ENCODE data around the gene MPV17. TPM values are rescaled to one million over a fixed set of nuclear protein-coding genes. Genes with fewer than 3 reads are reported as not detected.

MPV17 gene
- total and polyA plus RNA-seq, 2 of the 13 experiments (the other 11 are each of a cell fraction or from before 2014, with no cell fraction given), result 48.9 to 129 TPM

DNA sequence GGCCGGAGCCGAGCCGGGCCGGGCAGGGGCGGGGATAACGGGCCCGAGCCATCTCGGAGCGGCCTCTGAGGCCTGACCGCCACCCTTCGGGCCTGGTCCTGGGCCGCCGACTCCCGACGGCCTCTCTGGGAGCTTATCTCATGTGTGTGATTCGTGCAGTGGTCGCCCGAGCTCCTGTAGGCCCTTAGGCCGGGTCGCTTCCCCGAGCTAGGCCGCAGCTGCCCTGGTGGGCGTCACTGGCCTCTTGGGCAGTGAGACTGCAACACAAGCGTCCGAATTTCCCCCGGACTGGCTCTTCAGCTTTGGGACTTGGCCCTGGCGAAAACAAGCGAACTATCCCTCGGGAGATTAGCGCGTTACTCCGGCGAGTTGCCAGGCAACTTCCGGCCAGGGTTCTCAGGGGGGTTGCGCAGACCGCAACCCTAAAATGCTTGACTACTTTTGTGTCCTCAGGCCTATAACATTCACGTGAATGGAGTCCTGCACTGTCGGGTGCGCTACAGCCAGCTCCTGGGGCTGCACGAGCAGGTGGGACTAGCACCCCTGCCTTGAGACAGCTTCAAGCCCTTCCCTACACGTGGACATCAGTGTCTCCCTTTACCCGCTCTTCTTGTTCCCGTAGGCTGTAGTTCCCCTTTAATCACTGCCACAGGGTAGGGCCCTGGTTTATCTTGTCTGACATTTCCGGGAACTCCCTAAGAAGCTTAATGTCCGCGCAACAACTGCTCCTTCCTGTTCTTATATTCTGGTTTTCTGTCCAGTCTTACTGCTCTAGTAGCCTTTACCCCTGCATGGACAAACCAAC, 48.1 kb upstream of the MPV17 start (continued):
- no peak for TF ChIP-seq HNRNPK (IDR thresholded peaks at IDR 0.05; ENCODE audit: low read depth, low read length, poor library complexity, severe bottlenecking)
- TF ChIP-seq ZNF343 (CRISPR knock-in tag; IDR thresholded peaks at IDR 0.05), result no peak; the same call in 1 of the 2 replicates
- TF ChIP-seq ZNF12 (CRISPR knock-in tag; IDR thresholded peaks at IDR 0.05), result no peak
- no peak; the same call in 1 of the 2 replicates for TF ChIP-seq ZNF337 (CRISPR knock-in tag; IDR thresholded peaks at IDR 0.05; ENCODE audit: borderline replicate concordance, low read depth)
- TF ChIP-seq ZNF331 (CRISPR knock-in tag; IDR thresholded peaks at IDR 0.05), result no peak
- no peak for TF ChIP-seq CSRNP2 (CRISPR knock-in tag; conservative IDR thresholded peaks at IDR 0.05; ENCODE audit: low read depth)
- TF ChIP-seq, protein P1, sequence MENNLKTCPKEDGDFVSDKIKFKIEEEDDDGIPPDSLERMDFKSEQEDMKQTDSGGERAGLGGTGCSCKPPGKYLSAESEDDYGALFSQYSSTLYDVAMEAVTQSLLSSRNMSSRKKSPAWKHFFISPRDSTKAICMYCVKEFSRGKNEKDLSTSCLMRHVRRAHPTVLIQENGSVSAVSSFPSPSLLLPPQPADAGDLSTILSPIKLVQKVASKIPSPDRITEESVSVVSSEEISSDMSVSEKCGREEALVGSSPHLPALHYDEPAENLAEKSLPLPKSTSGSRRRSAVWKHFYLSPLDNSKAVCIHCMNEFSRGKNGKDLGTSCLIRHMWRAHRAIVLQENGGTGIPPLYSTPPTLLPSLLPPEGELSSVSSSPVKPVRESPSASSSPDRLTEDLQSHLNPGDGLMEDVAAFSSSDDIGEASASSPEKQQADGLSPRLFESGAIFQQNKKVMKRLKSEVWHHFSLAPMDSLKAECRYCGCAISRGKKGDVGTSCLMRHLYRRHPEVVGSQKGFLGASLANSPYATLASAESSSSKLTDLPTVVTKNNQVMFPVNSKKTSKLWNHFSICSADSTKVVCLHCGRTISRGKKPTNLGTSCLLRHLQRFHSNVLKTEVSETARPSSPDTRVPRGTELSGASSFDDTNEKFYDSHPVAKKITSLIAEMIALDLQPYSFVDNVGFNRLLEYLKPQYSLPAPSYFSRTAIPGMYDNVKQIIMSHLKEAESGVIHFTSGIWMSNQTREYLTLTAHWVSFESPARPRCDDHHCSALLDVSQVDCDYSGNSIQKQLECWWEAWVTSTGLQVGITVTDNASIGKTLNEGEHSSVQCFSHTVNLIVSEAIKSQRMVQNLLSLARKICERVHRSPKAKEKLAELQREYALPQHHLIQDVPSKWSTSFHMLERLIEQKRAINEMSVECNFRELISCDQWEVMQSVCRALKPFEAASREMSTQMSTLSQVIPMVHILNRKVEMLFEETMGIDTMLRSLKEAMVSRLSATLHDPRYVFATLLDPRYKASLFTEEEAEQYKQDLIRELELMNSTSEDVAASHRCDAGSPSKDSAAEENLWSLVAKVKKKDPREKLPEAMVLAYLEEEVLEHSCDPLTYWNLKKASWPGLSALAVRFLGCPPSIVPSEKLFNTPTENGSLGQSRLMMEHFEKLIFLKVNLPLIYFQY (CRISPR knock-in tag; IDR thresholded peaks at IDR 0.05; ENCODE audit: borderline replicate concordance), result no peak
- TF ChIP-seq, protein P2, sequence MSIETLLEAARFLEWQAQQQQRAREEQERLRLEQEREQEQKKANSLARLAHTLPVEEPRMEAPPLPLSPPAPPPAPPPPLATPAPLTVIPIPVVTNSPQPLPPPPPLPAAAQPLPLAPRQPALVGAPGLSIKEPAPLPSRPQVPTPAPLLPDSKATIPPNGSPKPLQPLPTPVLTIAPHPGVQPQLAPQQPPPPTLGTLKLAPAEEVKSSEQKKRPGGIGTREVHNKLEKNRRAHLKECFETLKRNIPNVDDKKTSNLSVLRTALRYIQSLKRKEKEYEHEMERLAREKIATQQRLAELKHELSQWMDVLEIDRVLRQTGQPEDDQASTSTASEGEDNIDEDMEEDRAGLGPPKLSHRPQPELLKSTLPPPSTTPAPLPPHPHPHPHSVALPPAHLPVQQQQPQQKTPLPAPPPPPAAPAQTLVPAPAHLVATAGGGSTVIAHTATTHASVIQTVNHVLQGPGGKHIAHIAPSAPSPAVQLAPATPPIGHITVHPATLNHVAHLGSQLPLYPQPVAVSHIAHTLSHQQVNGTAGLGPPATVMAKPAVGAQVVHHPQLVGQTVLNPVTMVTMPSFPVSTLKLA (IDR thresholded peaks at IDR 0.05), result peak; percentile 44
- no peak for TF ChIP-seq NONO (IDR thresholded peaks at IDR 0.05)
- TF ChIP-seq NONO (CRISPR knock-in tag; conservative IDR thresholded peaks at IDR 0.05), result no peak
- peak; percentile 85; the same call in 1 of the 2 replicates for TF ChIP-seq ZBTB42 (CRISPR knock-in tag; IDR thresholded peaks at IDR 0.05)
- TF ChIP-seq XBP1 (CRISPR knock-in tag; IDR thresholded peaks at IDR 0.05), result no peak
- no peak for TF ChIP-seq ZNF460 (CRISPR knock-in tag; IDR thresholded peaks at IDR 0.05; ENCODE audit: borderline replicate concordance)
- no peak for TF ChIP-seq PCBP1 (IDR thresholded peaks at IDR 0.05; ENCODE audit: borderline replicate concordance, low read depth, low read length)
- TF ChIP-seq ZNF572 (CRISPR knock-in tag; IDR thresholded peaks at IDR 0.05), result 0 out of 2 replicates have a peak, but pooled peaks have one; percentile 2
- TF ChIP-seq, protein P3, sequence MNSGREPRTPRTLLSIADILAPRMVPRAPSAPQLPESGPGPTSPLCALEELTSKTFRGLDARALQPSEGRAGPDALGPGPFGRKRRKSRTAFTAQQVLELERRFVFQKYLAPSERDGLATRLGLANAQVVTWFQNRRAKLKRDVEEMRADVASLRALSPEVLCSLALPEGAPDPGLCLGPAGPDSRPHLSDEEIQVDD (CRISPR knock-in tag; IDR thresholded peaks at IDR 0.05; ENCODE audit: borderline replicate concordance), result no peak

All from HepG2 (cell line).